Measurements from ENCODE around the gene MBP. TPM values are rescaled to one million over a fixed set of nuclear protein-coding genes. Genes with fewer than 3 reads are reported as not detected.

The MBP gene
- total and polyA plus RNA-seq, 2 donors (not counting 3 experiments of a cell fraction or from before 2014, with no cell fraction given) = 1.7 to 2.3 TPM

- Histone ChIP-seq H2AFZ (ENCODE audit: low read depth, low read length) (no peak overlapping the region), H3K27ac (ENCODE audit: insufficient read depth, low read depth, low read length) (no peak overlapping the region), H3K9me3 (replicated peaks; ENCODE audit: control insufficient read depth, insufficient read depth, low read length) (no peaks in the 10 kb centered on the region), H3K79me2 (ENCODE audit: control insufficient read depth, insufficient read depth, low read length) (no peaks in the 10 kb centered on the region), H3K27me3 (ENCODE audit: control insufficient read depth in 2 of 2, insufficient read depth in 2 of 2, low read length in 2 of 2) (no peaks in the 10 kb centered on the region), H3K9ac (replicated peaks; ENCODE audit: extremely low read depth, insufficient read depth, low read length) (no peak overlapping the region), H3K36me3 (ENCODE audit: control insufficient read depth in 2 of 2, extremely low read depth in 1 of 2, insufficient read depth in 2 of 2, low read length in 2 of 2) (no peaks in the 10 kb centered on the region), H3K4me3 (replicated peaks in 1 of 3; ENCODE audit: insufficient read depth in 1 of 3, low read depth in 1 of 3, low read length in 3 of 3) (no peak overlapping the region), H3K4me1 (ENCODE audit: control insufficient read depth, extremely low read depth, insufficient read depth, low read length) (peaks cover 17% of the 10 kb centered on the region), H3K4me2 (ENCODE audit: insufficient read depth, low read length) (no peak overlapping the region), H4K20me1 (replicated peaks; ENCODE audit: control insufficient read depth, extremely low read depth, insufficient read depth, low read length) (no peaks in the 10 kb centered on the region), H3K9me1 (replicated peaks; ENCODE audit: control insufficient read depth, extremely low read depth, insufficient read depth, low read length) (no peaks in the 10 kb centered on the region)
- DNase-seq (ENCODE audit: low read depth, low spot score) (no peak), FAIRE-seq (no peak)
- TF ChIP-seq MAX (IDR thresholded peaks at IDR 0.05; ENCODE audit: insufficient read depth, insufficient read length) = no peak
- TF ChIP-seq EZH2 (IDR thresholded peaks at IDR 0.05; ENCODE audit: borderline replicate concordance, low read depth, low read length, severe bottlenecking) = no peak
- no peak for TF ChIP-seq POLR2AphosphoS5 (IDR thresholded peaks at IDR 0.05; ENCODE audit: insufficient read depth, low read depth, low read length)
- no peak for TF ChIP-seq MYC (IDR thresholded peaks at IDR 0.05; ENCODE audit: low read depth, low read length)
- TF ChIP-seq FOS (IDR thresholded peaks at IDR 0.05; ENCODE audit: borderline replicate concordance, insufficient read depth, low read length) = no peak
- intact Hi-C loops (cut with micrococcal nuclease) = no loop called here
- no TSS peak for BruUV-seq (replicated peaks)
- ChIA-PET POLR2A (interaction anchor here (0.6 kb wide), 1 partner anchor 18 kb away, joined by 3 read pairs; no protein-coding TSS in a partner anchor), CTCF (interaction anchor here (2.1 kb wide), 1 partner anchor 11 kb away, joined by 10 read pairs; no protein-coding TSS in a partner anchor)
- dilution Hi-C loops (cut with MboI; ENCODE audit: extremely low pct_ligation_motif_present, low sequenced_read_pairs) = no loop called here
Measured at GRCh38 chr18:77112747-77113092, 19.9 kb downstream of the MBP start.

GRCh38 chr18:77111951-77112746, 20.4 kb downstream of the MBP start:
- Histone ChIP-seq H3K27ac (ENCODE audit: insufficient read depth, low read depth, low read length) (no peak overlapping the region), H3K79me2 (ENCODE audit: control insufficient read depth, insufficient read depth, low read length) (no peaks in the 10 kb centered on the region), H3K9me1 (replicated peaks; ENCODE audit: control insufficient read depth, extremely low read depth, insufficient read depth, low read length) (no peaks in the 10 kb centered on the region), H2AFZ (ENCODE audit: low read depth, low read length) (no peak overlapping the region), H3K9me3 (replicated peaks; ENCODE audit: control insufficient read depth, insufficient read depth, low read length) (no peaks in the 10 kb centered on the region), H3K36me3 (ENCODE audit: control insufficient read depth in 2 of 2, extremely low read depth in 1 of 2, insufficient read depth in 2 of 2, low read length in 2 of 2) (no peaks in the 10 kb centered on the region), H3K4me1 (ENCODE audit: control insufficient read depth, extremely low read depth, insufficient read depth, low read length) (peaks cover 17% of the 10 kb centered on the region), H3K27me3 (ENCODE audit: control insufficient read depth in 2 of 2, insufficient read depth in 2 of 2, low read length in 2 of 2) (no peaks in the 10 kb centered on the region), H4K20me1 (replicated peaks; ENCODE audit: control insufficient read depth, extremely low read depth, insufficient read depth, low read length) (no peaks in the 10 kb centered on the region), H3K9ac (replicated peaks; ENCODE audit: extremely low read depth, insufficient read depth, low read length) (no peak overlapping the region), H3K4me3 (replicated peaks in 1 of 3; ENCODE audit: insufficient read depth in 1 of 3, low read depth in 1 of 3, low read length in 3 of 3) (no peak overlapping the region), H3K4me2 (ENCODE audit: insufficient read depth, low read length) (no peak overlapping the region)
- ChIA-PET POLR2A (no interaction called here), CTCF (no interaction called here)
- no TSS peak for BruUV-seq (replicated peaks)
- dilution Hi-C loops (cut with MboI; ENCODE audit: extremely low pct_ligation_motif_present, low sequenced_read_pairs) (no loop called here), intact Hi-C loops (cut with micrococcal nuclease) (no loop called here)
- FAIRE-seq = no peak
- TF ChIP-seq JUN (IDR thresholded peaks at IDR 0.05; ENCODE audit: borderline replicate concordance, insufficient read depth, insufficient read length, low read depth) (no peak), POLR2A (IDR thresholded peaks at IDR 0.05; ENCODE audit: low read depth, low read length) (no peak), GATA2 (IDR thresholded peaks at IDR 0.05; ENCODE audit: insufficient read depth, insufficient read length, low read depth, low read length) (no peak), EZH2 (IDR thresholded peaks at IDR 0.05; ENCODE audit: borderline replicate concordance, low read depth, low read length, severe bottlenecking) (no peak), CTCF (IDR thresholded peaks at IDR 0.05; ENCODE audit: extremely low read depth in 1 of 2, insufficient read depth in 1 of 2, low read depth in 1 of 2, low read length in 2 of 2) (no peak), MYC (IDR thresholded peaks at IDR 0.05; ENCODE audit: low read depth, low read length) (no peak), FOS (IDR thresholded peaks at IDR 0.05; ENCODE audit: borderline replicate concordance, insufficient read depth, low read length) (no peak), POLR2AphosphoS5 (IDR thresholded peaks at IDR 0.05; ENCODE audit: insufficient read depth, low read depth, low read length) (no peak), MAX (IDR thresholded peaks at IDR 0.05; ENCODE audit: insufficient read depth, insufficient read length) (no peak)
- no peak for DNase-seq (ENCODE audit: low read depth, low spot score)

All from endothelial cell of umbilical vein (primary cell).